ENCODE results near the gene SMTN.
"Not testable (repeated sequence)": the region's sequence is repeated elsewhere in the genome, so short reads cannot be mapped to it uniquely, and the experiment has no call there.

SMTN gene

GRCh38 chr22:31077681-31078080, 3.4 kb upstream of the SMTN start:
- Histone ChIP-seq H3K4me2 (ENCODE audit: low read depth, low read length) (no peak overlapping the region), H3K4me3 (ENCODE audit: low read length) (no peak overlapping the region), H3K27ac (ENCODE audit: low read length) (no peak overlapping the region), H3K4me1 (ENCODE audit: low read length) (peaks cover 10% of the 10 kb centered on the region), H2AFZ (ENCODE audit: low read length) (no peak overlapping the region), H3K9me2 (replicated peaks; ENCODE audit: insufficient read depth, low read length) (no peaks in the 10 kb centered on the region), H3K9ac (ENCODE audit: low read length) (no peak overlapping the region), H3K36me3 (replicated peaks; ENCODE audit: insufficient read depth, low read length) (no peaks in the 10 kb centered on the region), H3F3A (ENCODE audit: insufficient read depth, low read length) (peaks cover 8% of the 10 kb centered on the region; the same call in 1 of the 2 replicates), H4K20me1 (ENCODE audit: insufficient read depth, low read length) (no peaks in the 10 kb centered on the region), H3K79me2 (ENCODE audit: low read length) (peaks cover 14% of the 10 kb centered on the region), H3K9me3 (replicated peaks; ENCODE audit: insufficient read depth, low read length) (no peaks in the 10 kb centered on the region), H3K27me3 (replicated peaks; ENCODE audit: insufficient read depth, low read length) (no peaks in the 10 kb centered on the region)
- TF ChIP-seq EZH2 (optimal IDR thresholded peaks at IDR 0.05; ENCODE audit: low read depth, low read length) (no peak), CTCF (IDR thresholded peaks at IDR 0.05; ENCODE audit: low read length) (no peak), EZH2phosphoT487 (IDR thresholded peaks at IDR 0.05; ENCODE audit: low read length) (no peak)
- no peak for DNase-seq

GRCh38 chr22:31078389-31078788, 2.7 kb upstream of the SMTN start:
- H3K9ac ChIP-seq (ENCODE audit: low read length); H2AFZ ChIP-seq (ENCODE audit: low read length); DNase-seq; H3K9me2 ChIP-seq (replicated peaks; ENCODE audit: insufficient read depth, low read length); H3K9me3 ChIP-seq (replicated peaks; ENCODE audit: insufficient read depth, low read length); H3K4me2 ChIP-seq (ENCODE audit: low read depth, low read length); H3K4me3 ChIP-seq (ENCODE audit: low read length); H3K36me3 ChIP-seq (replicated peaks; ENCODE audit: insufficient read depth, low read length); H3K27me3 ChIP-seq (replicated peaks; ENCODE audit: insufficient read depth, low read length); H3K27ac ChIP-seq (ENCODE audit: low read length); H4K20me1 ChIP-seq (ENCODE audit: insufficient read depth, low read length); H3F3A ChIP-seq (ENCODE audit: insufficient read depth, low read length): not testable (repeated sequence)
- Histone ChIP-seq H3K4me1 (ENCODE audit: low read length) (peaks cover 17% of the 10 kb centered on the region), H3K79me2 (ENCODE audit: low read length) (peaks cover 20% of the 10 kb centered on the region)

- Histone ChIP-seq H3K27ac (ENCODE audit: low read length) (no peak overlapping the region), H3K27me3 (replicated peaks; ENCODE audit: insufficient read depth, low read length) (no peaks in the 10 kb centered on the region), H3K36me3 (replicated peaks; ENCODE audit: insufficient read depth, low read length) (no peaks in the 10 kb centered on the region), H3F3A (ENCODE audit: insufficient read depth, low read length) (peaks cover 14% of the 10 kb centered on the region; the same call in 1 of the 2 replicates), H2AFZ (ENCODE audit: low read length) (no peak overlapping the region), H3K4me1 (ENCODE audit: low read length) (peaks cover 25% of the 10 kb centered on the region), H3K4me2 (ENCODE audit: low read depth, low read length) (no peak overlapping the region), H3K4me3 (ENCODE audit: low read length) (no peak overlapping the region), H3K9ac (ENCODE audit: low read length) (no peak overlapping the region), H3K79me2 (ENCODE audit: low read length) (peaks cover 25% of the 10 kb centered on the region), H3K9me2 (replicated peaks; ENCODE audit: insufficient read depth, low read length) (no peaks in the 10 kb centered on the region), H4K20me1 (ENCODE audit: insufficient read depth, low read length) (no peaks in the 10 kb centered on the region), H3K9me3 (replicated peaks; ENCODE audit: insufficient read depth, low read length) (no peaks in the 10 kb centered on the region)
- TF ChIP-seq EZH2phosphoT487 (IDR thresholded peaks at IDR 0.05; ENCODE audit: low read length) (no peak), CTCF (IDR thresholded peaks at IDR 0.05; ENCODE audit: low read length) (no peak), EZH2 (optimal IDR thresholded peaks at IDR 0.05; ENCODE audit: low read depth, low read length) (no peak)
- DNase-seq: no peak
Measured at GRCh38 chr22:31079095-31079642, 1.9 kb upstream of the SMTN start.

GRCh38 chr22:31080164-31080847, 812 bp upstream of the SMTN start:
- Histone ChIP-seq H3K27ac (ENCODE audit: low read length) (peak overlapping the region; percentile 7; the same call in 1 of the 2 replicates), H3K9me3 (replicated peaks; ENCODE audit: insufficient read depth, low read length) (no peaks in the 10 kb centered on the region), H3K4me2 (ENCODE audit: low read depth, low read length) (peak overlapping the region; percentile 92), H3K4me3 (ENCODE audit: low read length) (peak overlapping the region; percentile 81), H3K79me2 (ENCODE audit: low read length) (peaks cover 28% of the 10 kb centered on the region), H3K4me1 (ENCODE audit: low read length) (peaks cover 27% of the 10 kb centered on the region), H3K36me3 (replicated peaks; ENCODE audit: insufficient read depth, low read length) (no peaks in the 10 kb centered on the region), H3K27me3 (replicated peaks; ENCODE audit: insufficient read depth, low read length) (no peaks in the 10 kb centered on the region), H3K9me2 (replicated peaks; ENCODE audit: insufficient read depth, low read length) (no peaks in the 10 kb centered on the region), H3K9ac (ENCODE audit: low read length) (peak overlapping the region; percentile 57; the same call in 1 of the 2 replicates), H4K20me1 (ENCODE audit: insufficient read depth, low read length) (no peaks in the 10 kb centered on the region), H3F3A (ENCODE audit: insufficient read depth, low read length) (peaks cover 20% of the 10 kb centered on the region; the same call in 1 of the 2 replicates), H2AFZ (ENCODE audit: low read length) (peak overlapping the region; percentile 61)
- DNase-seq: no peak
- TF ChIP-seq EZH2 (optimal IDR thresholded peaks at IDR 0.05; ENCODE audit: low read depth, low read length) (no peak), EZH2phosphoT487 (IDR thresholded peaks at IDR 0.05; ENCODE audit: low read length) (no peak)

Data from MM.1S (cell line).